GM19035 (cell line): Measurements from ENCODE around the gene LPP.

Experiments used
- ATAC-seq: cut with Tn5 transposase; IDR thresholded peaks from one replicate; pipeline ENCODE4 v1.9.1; 2021; ENCODE audit not compliant: unreplicated experiment

LPP gene

DNA sequence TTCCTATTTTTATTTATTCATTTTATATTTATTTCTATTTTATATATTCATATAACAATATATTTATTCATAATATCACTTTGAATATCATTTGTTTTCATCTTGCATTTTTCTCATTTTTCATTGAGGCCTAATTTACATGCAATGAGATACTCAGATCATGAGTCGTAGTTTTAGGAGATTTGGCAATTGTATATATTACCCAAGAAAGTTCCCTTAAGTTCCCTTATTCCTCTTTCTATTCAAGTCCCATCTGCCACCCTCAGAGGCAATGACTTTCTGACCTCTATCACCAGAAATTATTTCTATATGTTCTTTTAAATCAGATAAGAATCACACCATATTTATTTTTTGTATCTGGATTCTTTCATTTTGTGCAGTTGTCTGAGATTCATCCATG, 688.7 kb downstream of the LPP start:
- ATAC-seq: no peak

GRCh38 chr3:188844096-188844495, 690.1 kb downstream of the LPP start:
- ATAC-seq: no peak

- ATAC-seq: no peak
Measured at GRCh38 chr3:188845514-188845913, 691.6 kb downstream of the LPP start.

GRCh38 chr3:188848947-188849346, 695.0 kb downstream of the LPP start:
- no peak for ATAC-seq

DNA sequence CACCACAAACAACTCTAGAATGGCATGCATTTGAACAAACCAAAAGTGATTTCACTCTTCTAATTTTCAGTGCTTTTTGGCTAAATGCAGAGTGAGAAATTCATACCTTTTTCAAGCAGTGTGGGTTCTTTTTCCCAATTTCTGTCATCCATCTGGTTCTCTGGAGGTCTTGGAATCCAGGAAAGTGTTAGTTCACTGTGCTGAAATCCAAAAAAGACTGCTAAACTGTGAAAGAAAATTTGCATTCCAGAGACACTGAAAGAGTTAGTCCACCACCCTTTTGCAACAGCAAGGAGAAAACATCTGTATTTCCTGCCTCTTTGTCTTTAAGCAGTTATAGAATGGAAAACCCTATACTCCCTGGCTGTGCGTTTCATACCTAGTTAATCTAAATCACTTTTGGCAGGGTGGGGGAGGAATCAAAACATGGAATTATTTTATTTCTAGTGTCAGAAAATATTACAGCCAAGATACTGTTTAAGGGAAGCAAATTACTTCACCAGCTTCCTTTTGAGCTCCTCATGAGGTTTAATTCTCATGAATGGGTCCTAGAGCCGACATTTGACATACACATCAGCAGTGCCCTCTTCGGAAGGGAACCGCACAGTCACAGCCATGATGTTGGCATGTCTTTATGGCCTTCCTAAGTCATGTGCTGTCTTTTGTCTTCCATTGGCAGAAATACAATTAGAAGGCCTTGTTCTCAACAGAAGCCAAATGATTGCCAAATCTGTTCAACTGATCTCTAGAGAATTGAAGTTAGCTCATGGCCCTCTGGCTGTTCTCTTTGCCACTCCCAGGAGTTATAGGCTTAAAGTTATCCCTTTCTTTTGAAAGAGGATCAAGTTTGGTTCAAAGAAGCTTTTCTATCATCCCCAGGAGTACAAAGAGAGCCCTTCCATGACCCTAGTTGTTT, 700.2 kb downstream of the LPP start:
- ATAC-seq: no peak

- no peak for ATAC-seq
Measured at GRCh38 chr3:188854772-188855149, 700.8 kb downstream of the LPP start.

DNA sequence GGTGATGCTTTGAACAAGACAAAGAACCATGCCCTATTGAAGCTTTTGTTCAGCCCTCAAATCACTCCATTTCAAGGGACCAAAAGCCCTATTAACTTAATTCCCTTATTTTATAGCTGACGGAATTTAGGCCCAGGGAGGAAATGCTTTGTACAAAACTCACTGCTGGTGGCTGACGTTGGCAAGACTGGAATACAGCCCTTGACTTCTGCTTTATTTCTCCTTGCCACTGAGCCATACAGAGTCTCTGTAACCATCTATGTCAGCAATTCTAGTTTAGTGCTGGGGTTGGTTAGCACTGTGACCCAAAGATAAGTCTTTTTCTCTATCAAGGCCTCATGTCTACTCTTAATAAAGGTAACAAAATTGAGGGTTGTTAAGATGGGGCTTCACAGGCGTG, 701.7 kb downstream of the LPP start:
- no peak for ATAC-seq

- no peak for ATAC-seq
Measured at GRCh38 chr3:188860147-188860546, 706.2 kb downstream of the LPP start.

DNA sequence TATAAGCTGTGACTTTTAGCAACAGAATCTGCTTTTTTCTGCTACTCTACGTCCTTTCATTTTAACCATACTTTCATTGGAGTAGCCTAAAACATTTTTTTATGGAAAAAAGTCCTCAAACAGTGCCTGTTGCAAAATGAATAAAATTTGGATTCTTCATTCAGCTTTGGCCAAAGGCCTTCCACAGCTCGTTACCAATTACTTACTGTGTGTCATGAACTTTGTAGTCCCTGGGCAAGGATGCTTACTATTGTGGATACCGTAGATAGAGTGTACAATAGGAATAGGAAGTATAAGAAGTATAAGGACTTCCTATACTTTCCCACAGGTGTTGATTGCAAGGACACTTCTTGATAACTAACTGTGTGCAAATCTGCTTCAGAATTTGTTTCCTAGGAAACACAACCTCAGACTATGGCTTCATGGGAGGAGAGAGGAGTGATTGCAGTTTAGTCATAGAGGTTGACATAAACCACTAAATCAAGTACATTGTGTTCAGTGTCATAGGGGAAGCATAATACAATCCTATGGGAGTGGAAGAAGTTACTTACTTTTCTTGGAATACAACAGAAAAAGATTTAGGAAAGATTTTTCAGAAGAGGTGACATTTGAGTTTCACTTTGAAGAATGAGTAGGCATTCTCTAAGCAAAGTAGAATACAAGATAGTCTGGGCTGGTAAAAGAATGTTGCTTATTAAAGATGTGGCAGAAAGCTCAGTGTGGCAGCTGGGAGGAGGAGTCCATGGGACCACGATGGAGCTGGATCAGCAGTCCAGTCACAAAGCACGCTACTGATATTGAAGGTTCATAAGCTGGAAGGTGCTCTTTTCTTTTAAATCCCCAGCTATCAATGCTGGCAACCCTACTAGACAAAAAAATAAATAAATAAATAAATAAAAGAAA, 708.1 kb downstream of the LPP start:
- ATAC-seq: no peak

DNA sequence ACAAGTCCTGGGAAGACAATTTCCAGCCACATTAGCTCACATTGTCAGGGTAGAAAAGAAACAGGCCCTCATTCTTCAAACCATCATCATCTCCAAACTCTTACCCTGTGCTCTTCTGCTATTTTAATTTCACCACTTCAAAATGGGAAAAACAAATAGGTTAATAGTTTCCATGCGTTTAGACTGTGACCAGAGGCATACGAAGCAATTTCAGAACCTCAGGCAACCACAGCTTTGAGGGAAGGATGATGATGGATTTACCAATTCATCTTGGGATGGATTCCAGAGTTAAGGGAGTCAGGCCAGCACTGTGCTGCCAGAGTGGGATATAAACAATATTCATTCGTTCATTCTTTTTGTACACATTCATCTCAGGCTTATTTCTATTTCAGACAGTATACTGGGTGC, 710.0 kb downstream of the LPP start:
- ATAC-seq: no peak

GRCh38 chr3:188867691-188868265, 713.8 kb downstream of the LPP start:
- no peak for ATAC-seq

- ATAC-seq: no peak
Measured at GRCh38 chr3:188868803-188869202, 714.8 kb downstream of the LPP start.

DNA sequence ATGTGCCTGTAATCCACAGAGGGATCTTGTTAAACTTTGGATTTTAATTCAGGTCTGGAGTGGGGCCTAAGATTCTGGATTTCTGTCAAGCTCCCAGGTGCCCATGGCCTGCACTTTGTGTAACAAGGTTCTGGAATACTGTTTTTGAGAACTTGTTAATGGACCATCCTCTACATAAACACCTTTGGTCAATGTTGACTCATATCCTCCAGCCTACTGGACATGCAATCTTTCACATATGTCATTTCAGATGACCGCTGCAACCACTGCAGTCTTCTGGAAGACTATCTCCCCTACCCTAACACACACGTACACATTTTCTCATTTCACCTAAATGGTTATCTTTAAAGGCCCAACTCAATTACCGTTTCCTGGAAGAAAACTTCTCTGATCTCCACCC, 715.7 kb downstream of the LPP start:
- ATAC-seq: no peak

DNA sequence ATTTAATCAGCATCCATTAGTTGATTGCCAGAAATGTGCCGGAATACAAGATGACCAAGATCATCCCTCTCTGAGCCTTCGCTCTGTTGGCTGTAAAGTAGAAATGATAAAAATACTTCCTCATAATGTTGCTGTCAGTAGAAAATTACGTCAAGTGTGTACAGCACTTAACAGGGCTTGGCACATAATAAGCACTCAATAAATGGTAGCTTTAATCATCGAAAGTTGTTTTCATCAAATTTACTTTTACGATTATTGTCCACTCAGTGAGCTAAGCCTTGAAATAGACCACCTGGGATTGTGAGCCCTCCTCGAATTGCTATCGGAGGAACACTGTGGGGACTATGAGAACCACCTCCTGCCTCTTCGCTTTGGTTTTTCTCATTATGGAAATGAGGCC, 716.5 kb downstream of the LPP start:
- ATAC-seq: no peak

- no peak for ATAC-seq
Measured at GRCh38 chr3:188874576-188874975, 720.6 kb downstream of the LPP start.

DNA sequence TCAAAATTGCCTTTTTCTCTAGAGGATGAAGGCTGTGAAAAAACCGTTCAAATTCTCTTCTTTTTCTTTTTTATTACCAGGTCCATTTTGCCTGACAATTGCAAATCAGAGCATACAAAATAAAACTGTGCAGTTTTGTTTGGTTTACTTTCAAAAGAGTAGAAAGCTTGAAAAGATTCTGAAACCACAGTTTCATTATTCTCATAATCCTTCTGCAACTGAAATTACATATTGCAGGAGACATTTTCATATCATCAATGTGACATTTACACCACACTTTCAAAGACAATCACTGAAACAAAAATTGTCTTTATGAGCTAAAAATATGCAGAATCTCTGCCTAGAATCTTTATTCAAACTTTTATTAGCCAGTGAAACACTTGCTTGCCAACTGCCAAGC, 721.5 kb downstream of the LPP start:
- no peak for ATAC-seq

DNA sequence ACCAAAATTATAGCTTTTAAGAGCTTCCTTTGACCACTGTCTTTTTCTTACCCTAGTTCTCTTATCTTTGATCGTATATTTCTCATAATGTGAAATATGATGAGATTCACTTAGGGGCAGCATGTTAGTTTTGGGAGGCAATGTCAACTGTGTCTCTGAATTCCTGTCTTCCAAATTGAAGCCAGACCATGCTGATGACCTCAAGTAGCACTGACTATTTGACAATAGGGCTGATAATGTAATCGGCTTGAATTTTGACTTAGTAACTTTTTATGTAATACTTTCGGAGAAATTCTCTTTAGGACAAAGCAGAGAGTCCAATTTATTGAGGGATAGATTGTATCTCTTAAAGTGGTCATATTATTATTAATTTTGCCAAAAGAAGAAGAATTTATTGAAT, 722.4 kb downstream of the LPP start:
- no peak for ATAC-seq

DNA sequence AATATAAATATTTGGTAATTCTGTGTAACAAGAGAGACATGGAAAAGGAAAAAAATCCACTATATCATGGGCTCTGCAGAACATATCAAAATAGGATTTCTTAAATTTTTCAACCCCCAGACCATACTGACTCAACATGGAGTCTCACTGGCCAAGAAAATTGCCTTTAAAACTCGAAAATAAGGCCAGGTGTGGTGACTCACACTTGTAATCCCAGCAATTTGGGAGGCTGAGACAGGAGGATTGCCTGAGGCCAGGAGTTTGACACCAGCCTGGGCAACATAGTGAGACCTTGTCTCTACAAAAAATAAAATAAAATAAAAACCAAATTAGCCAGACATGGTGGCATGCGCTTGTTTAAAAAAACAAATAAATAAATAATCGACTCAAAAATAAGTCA, 723.4 kb downstream of the LPP start:
- ATAC-seq: no peak

DNA sequence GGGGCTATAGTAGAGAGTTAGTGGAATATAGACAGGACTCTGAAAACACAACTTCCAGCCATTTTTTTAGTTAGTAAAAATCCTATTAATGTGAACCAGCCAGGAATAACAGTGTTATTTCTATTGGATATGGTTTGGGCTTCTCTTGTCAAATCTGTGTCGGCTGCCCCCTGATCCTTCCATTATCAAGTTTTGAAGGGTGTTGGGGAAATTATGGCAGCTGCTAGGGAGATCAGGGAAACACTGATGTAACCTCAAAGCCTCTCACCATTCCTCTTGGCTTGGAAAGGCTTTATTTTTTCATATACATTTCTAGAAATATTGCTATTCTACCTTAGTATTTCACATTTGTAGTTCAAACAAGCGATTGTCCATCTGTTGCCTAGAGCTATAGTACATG, 724.1 kb downstream of the LPP start:
- ATAC-seq: no peak

DNA sequence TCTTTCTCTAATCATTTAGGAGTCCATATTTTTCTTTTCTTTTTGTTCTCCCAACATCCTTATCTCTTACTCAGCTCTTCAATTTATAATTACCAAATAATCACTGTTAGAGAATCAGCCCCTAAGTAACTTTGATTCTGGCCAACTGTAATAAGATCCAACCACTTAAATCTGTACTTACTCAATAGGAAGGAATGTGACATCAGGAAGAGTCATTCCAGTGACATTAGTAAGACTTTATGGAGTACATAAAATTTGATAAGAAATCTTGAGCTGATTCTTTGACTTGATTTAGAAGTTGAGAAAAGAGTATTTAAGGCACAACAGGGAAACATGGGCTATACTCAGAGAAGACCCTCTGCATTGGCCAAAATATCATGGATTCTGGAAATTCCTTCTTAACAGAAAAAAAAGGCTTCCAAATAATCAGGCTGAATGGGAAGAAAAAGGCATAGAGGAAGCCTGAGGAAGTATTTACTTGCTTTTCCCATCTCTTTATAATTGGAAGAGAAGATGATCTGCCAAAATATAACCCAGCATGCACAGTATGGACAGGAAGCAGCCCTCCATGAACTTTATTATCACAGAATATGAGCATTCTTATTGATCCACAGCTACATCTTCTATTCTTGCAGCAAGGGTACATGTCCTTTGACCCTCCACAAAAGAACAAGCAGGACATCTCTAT, 728.1 kb downstream of the LPP start:
- no peak for ATAC-seq
